ENCODE results near the gene KCNT1. TPM values are rescaled to one million over a fixed set of nuclear protein-coding genes. Genes with fewer than 3 reads are reported as not detected.
"Not testable (repeated sequence)": the region's sequence is repeated elsewhere in the genome, so short reads cannot be mapped to it uniquely, and the experiment has no call there.

The KCNT1 gene
- polyA plus RNA-seq, 1 donor, result 0.25 TPM

DNA sequence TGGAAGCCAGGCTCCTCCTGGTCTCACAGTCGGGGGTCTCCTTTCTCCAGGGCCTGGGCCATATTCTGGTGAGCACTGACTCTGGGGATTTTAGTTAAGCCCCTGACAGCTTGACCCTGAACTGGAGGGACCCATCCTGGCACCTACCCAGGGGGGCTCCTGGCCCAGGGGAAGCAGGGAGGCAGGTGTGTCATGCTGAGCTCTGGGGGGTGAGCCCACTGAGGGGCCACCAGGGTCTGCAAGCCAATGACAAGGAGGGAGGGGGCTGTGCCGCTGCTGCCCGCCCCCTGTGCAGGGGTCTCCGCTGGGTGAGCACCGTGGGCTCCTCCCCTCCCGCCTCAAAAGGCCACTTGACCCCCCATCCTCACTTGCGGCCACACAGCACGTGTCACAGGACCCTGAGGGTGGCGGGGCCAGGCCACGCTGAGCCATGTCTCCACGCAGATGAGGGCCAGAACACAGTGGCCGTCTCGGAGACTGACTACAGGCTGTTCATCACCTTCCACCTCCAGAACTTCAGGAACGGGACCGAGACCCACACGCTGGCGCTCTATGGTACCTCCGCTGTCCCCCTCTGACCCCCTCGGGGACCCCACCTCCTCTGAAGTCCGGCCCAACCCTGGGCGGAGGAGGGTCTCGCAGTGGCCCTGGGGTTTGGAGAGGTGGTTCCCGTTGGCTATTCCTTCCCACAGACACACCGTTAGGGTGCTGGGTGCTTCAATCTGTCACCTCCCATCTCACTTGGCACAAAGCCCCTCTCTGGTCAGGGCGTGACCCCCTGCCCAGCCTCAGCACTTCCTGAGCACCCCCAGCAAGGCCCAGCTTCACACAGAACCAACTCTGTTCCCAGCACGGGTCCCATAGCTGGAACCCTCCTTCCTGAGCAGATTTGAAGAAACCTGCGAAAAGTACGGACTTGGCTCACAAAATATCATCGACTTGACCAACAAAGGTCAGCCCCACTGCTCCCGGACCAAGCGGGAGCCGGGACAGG is 36.9 kb upstream of the KCNT1 start:
- no peaks in the 10 kb centered on the region for H3K9me3 ChIP-seq (ENCODE audit: control insufficient read depth, low read depth, low read length)
- no peaks in the 10 kb centered on the region for H3K36me3 ChIP-seq (ENCODE audit: control insufficient read depth, insufficient read depth, low read length)
- no peak overlapping the region for H3K27ac ChIP-seq (ENCODE audit: low read length)
- no peaks in the 10 kb centered on the region for H3K27me3 ChIP-seq (ENCODE audit: control insufficient read depth, insufficient read depth, low read length)
- no CpG with 5 or more reads among the region's 32 CpGs for WGBS (ENCODE audit: insufficient coverage, low lambda C conversion rate)
- DNase-seq, result no peak
- no peak overlapping the region for H3K4me3 ChIP-seq (ENCODE audit: low read length)
- H3K4me1 ChIP-seq (ENCODE audit: control insufficient read depth, insufficient read depth, low read length), result no peaks in the 10 kb centered on the region

DNA sequence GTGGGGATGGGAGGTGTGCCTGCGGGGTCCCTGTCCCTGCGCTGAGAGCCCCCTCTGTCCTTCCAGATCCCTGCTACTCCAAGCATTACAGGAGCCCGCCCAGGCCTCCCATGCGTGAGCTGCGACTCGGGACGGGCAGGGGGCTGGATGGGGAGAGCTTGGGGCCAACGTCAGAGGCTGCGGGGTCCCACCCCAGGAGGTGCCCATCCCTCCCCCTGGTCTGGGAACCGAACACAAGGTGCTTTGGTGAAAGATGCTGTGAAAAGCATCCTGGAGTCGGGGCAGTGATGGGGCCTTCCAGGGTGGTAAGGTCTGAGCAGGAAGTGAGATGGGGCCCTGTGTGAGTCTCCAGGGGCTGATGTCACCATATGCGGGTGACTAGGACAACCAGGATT is 36.2 kb upstream of the KCNT1 start:
- no CpG with 5 or more reads among the region's 12 CpGs for WGBS (ENCODE audit: insufficient coverage, low lambda C conversion rate)
- no peak for DNase-seq
- Histone ChIP-seq H3K27me3 (ENCODE audit: control insufficient read depth, insufficient read depth, low read length) (no peaks in the 10 kb centered on the region), H3K4me3 (ENCODE audit: low read length) (no peak overlapping the region), H3K9me3 (ENCODE audit: control insufficient read depth, low read depth, low read length) (no peaks in the 10 kb centered on the region), H3K36me3 (ENCODE audit: control insufficient read depth, insufficient read depth, low read length) (no peaks in the 10 kb centered on the region), H3K27ac (ENCODE audit: low read length) (no peak overlapping the region), H3K4me1 (ENCODE audit: control insufficient read depth, insufficient read depth, low read length) (no peaks in the 10 kb centered on the region)

GRCh38 chr9:135666534-135667462 is 35.2 kb upstream of the KCNT1 start:
- Histone ChIP-seq H3K9me3 (ENCODE audit: control insufficient read depth, low read depth, low read length) (no peaks in the 10 kb centered on the region), H3K27ac (ENCODE audit: low read length) (no peak overlapping the region), H3K4me3 (ENCODE audit: low read length) (no peak overlapping the region), H3K27me3 (ENCODE audit: control insufficient read depth, insufficient read depth, low read length) (no peaks in the 10 kb centered on the region), H3K36me3 (ENCODE audit: control insufficient read depth, insufficient read depth, low read length) (no peaks in the 10 kb centered on the region), H3K4me1 (ENCODE audit: control insufficient read depth, insufficient read depth, low read length) (no peaks in the 10 kb centered on the region)
- 92% methylated on average over 2 of the region's 29 CpGs for WGBS (ENCODE audit: insufficient coverage, low lambda C conversion rate)
- no peak for DNase-seq

DNA sequence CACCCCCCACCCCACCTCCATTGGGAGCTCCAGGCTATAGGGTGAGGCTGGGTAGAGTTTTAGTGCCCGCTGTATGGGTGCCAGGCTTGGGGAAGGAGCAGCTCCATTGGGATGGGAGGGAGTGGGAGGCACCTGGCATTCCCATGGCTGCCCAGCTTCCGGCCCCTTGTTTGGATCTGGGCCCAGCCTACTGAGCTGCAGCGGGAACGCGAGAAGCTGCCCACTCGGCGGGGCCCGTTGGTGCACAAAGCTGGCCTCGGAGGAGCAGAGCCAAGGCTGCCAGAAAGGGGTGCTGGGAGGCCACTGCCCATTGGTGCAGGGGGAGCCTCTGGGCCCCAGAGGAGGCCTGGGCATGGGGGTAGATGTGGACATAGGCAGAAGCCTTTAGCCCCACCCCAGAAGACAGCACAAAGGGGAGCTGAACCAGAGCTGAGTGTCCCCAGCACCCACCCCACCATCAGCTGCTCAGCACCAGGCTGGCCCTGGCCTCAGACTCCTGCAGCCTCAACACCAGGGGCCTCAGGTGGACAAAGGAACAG is 34.5 kb upstream of the KCNT1 start:
- no peak for DNase-seq
- Histone ChIP-seq H3K36me3 (ENCODE audit: control insufficient read depth, insufficient read depth, low read length) (no peaks in the 10 kb centered on the region), H3K27me3 (ENCODE audit: control insufficient read depth, insufficient read depth, low read length) (no peaks in the 10 kb centered on the region), H3K27ac (ENCODE audit: low read length) (no peak overlapping the region), H3K9me3 (ENCODE audit: control insufficient read depth, low read depth, low read length) (no peaks in the 10 kb centered on the region), H3K4me3 (ENCODE audit: low read length) (no peak overlapping the region), H3K4me1 (ENCODE audit: control insufficient read depth, insufficient read depth, low read length) (no peaks in the 10 kb centered on the region)
- WGBS (ENCODE audit: insufficient coverage, low lambda C conversion rate), result no CpG with 5 or more reads among the region's 9 CpGs

DNA sequence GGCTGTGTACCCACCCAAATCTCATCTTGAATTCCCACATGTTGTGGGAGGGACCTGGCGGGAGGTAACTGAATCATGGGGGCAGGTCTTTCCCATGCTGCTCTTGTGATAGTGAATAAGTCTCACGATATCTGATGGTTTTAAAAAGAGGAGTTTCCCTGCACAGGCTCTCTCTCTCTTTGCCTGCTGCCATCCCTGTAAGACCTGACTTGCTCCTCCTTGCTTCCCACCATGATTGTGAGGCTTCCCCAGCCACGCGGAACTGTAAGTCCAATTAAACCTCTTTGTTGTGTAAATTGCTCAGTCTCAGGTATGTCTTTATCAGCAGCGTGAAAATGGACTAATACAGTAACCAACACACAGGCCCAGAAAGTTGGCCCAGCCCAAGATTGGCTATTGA is 33.0 kb upstream of the KCNT1 start:
- not testable (repeated sequence) for H3K4me1 ChIP-seq (ENCODE audit: control insufficient read depth, insufficient read depth, low read length); H3K9me3 ChIP-seq (ENCODE audit: control insufficient read depth, low read depth, low read length); H3K27me3 ChIP-seq (ENCODE audit: control insufficient read depth, insufficient read depth, low read length); H3K36me3 ChIP-seq (ENCODE audit: control insufficient read depth, insufficient read depth, low read length); H3K27ac ChIP-seq (ENCODE audit: low read length); DNase-seq; H3K4me3 ChIP-seq (ENCODE audit: low read length)
- WGBS (ENCODE audit: insufficient coverage, low lambda C conversion rate), result no CpG with 5 or more reads among the region's 5 CpGs

DNA sequence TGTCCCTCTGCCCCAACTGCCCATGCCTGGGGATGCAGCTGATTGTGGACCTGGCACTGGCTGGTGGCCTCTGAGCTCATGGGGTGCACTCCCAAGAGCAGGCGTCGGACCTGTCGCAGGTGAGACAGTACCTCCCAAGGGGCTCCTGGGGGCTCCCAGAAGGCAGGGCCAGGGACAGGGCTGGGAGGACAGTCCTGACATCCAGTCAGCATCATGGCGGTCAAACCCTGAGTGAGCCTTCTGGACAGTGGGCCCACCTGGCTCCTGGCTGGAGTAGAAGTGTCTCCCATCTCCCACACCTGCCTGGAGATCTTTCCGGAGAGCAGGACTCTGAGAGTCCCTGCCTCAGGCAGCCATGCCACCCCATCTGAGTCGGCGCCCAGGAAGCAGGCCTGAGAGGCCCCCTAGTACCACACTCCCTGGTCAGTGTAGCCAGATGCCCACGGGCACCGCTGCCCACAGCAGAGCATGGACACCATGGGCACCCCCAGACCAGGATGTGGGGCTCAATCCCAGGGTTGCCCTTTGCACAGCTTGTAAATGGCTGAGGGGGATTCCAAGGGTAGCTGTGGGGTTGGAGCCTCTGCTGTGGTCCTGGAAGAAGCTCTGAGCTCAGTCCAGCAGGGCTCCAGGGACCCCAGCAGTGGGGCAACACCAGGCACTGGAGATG is 32.2 kb upstream of the KCNT1 start:
- Histone ChIP-seq H3K4me3 (ENCODE audit: low read length) (no peak overlapping the region), H3K27me3 (ENCODE audit: control insufficient read depth, insufficient read depth, low read length) (no peaks in the 10 kb centered on the region), H3K9me3 (ENCODE audit: control insufficient read depth, low read depth, low read length) (no peaks in the 10 kb centered on the region), H3K4me1 (ENCODE audit: control insufficient read depth, insufficient read depth, low read length) (no peaks in the 10 kb centered on the region), H3K27ac (ENCODE audit: low read length) (no peak overlapping the region), H3K36me3 (ENCODE audit: control insufficient read depth, insufficient read depth, low read length) (no peaks in the 10 kb centered on the region)
- no CpG with 5 or more reads among the region's 9 CpGs for WGBS (ENCODE audit: insufficient coverage, low lambda C conversion rate)
- no peak for DNase-seq

- DNase-seq, result no peak
- Histone ChIP-seq H3K36me3 (ENCODE audit: control insufficient read depth, insufficient read depth, low read length) (no peaks in the 10 kb centered on the region), H3K27ac (ENCODE audit: low read length) (no peak overlapping the region), H3K27me3 (ENCODE audit: control insufficient read depth, insufficient read depth, low read length) (no peaks in the 10 kb centered on the region), H3K4me3 (ENCODE audit: low read length) (no peak overlapping the region), H3K4me1 (ENCODE audit: control insufficient read depth, insufficient read depth, low read length) (no peaks in the 10 kb centered on the region), H3K9me3 (ENCODE audit: control insufficient read depth, low read depth, low read length) (no peaks in the 10 kb centered on the region)
- WGBS (ENCODE audit: insufficient coverage, low lambda C conversion rate), result no CpG with 5 or more reads among the region's 41 CpGs
Measured at GRCh38 chr9:135670721-135671590, 31.0 kb upstream of the KCNT1 start.

GRCh38 chr9:135671591-135672041 is 30.4 kb upstream of the KCNT1 start:
- Histone ChIP-seq H3K27me3 (ENCODE audit: control insufficient read depth, insufficient read depth, low read length) (no peaks in the 10 kb centered on the region), H3K36me3 (ENCODE audit: control insufficient read depth, insufficient read depth, low read length) (no peaks in the 10 kb centered on the region), H3K4me3 (ENCODE audit: low read length) (no peak overlapping the region), H3K27ac (ENCODE audit: low read length) (no peak overlapping the region), H3K9me3 (ENCODE audit: control insufficient read depth, low read depth, low read length) (no peaks in the 10 kb centered on the region), H3K4me1 (ENCODE audit: control insufficient read depth, insufficient read depth, low read length) (no peaks in the 10 kb centered on the region)
- no CpG with 5 or more reads among the region's 17 CpGs for WGBS (ENCODE audit: insufficient coverage, low lambda C conversion rate)
- DNase-seq, result no peak

- H3K36me3 ChIP-seq (ENCODE audit: control insufficient read depth, insufficient read depth, low read length); DNase-seq; H3K27me3 ChIP-seq (ENCODE audit: control insufficient read depth, insufficient read depth, low read length); H3K27ac ChIP-seq (ENCODE audit: low read length); H3K4me3 ChIP-seq (ENCODE audit: low read length); H3K9me3 ChIP-seq (ENCODE audit: control insufficient read depth, low read depth, low read length); H3K4me1 ChIP-seq (ENCODE audit: control insufficient read depth, insufficient read depth, low read length): not testable (repeated sequence)
- 93% methylated on average over 3 of the region's 7 CpGs for WGBS (ENCODE audit: insufficient coverage, low lambda C conversion rate)
Measured at GRCh38 chr9:135672786-135673185, 29.2 kb upstream of the KCNT1 start.
